Activated CD8-positive, alpha-beta memory T cell treated with anti-CD3 and anti-CD28 coated beads for 4 hours (primary cell): ENCODE measurements around the gene NALF2.

Experiments used
- DNase-seq, 2 donors: peaks; one replicate each; pipeline ENCODE4 v3.0.0-alpha.2; 2020; ENCODE audit warnings: low read depth in 2 of 2

Gene NALF2

DNA sequence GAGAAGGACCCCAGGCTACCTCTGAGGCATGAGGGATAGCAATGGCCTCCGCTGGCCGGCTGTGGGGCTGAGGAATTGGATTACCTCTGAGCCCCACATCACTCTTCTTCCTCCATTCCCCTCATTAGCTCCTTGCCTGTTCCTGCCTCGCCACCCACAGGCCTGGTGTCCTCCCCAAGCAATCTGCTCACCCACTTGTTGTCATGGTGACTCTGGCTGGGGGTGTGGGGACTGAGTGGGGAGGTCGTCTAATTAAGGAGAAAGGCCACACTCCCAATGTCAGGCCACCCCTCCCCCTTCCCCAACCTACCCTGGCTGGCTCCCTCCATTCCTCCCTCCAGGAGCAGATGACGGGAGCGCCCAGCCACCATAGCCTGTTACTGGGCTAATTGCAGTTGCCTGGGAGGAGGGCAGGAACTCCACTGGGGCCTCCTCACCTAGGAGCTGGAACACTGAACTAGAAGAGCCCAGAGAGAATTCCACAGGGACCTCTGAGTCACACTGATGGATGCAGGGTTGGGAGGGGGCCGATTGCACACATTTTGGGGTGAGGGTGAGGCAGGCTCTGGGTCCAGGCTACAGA, 20.7 kb downstream of the NALF2 start:
- DNase-seq = no peak

DNA sequence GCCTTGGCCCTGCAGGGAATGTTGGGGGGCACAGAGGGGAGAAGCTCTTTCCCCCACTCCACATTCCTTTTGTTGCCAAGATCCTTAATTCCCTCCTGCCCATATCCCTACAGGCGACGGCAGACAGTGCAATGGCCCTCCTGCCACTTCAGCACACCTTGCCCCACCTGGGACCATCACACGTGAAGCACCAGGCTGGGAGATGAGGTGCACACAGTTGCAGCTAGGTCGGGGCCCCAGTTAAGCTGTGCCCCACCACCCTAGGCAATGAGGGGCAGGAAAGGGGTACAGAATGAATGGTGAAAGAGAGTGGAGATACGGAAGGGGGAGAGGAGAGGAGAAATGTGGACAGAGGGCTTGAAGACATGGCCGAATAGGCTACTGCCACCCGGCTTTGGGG, 26.2 kb downstream of the NALF2 start:
- DNase-seq = no peak

DNA sequence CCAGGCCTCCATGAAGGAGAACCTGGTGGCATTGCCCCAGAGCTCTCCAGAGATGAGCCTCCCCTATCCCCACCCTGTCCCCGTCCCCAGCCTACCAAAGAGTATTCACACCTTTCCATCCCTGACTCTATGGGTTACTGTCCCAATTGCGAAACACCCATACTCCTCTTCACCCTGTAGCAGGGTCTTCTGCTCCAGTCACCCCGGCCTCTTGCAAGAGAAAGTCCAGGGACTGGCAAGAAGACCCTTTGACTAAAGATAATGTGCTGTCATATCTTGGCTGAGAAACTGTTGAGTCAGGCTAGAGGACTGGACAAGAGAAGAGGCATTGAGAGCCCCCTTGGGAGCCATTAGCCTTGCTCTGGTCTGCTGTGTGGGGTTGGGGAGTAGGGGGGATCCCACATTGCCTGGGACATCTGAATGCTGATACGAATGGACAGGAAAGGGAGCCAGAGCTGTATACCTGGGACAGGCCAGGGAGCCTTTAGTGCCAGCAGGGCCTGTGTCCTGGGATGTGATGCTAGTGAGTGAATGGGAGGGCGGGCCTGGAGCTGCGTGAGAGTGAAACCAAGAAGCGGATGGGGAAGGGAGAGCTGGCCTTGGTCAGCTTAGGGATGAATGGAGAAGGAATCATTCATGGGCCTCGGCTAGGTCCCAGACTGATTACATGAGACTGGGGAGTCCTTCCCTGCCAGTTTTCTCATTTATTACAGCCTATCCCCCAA, 27.1 kb downstream of the NALF2 start:
- no peak for DNase-seq

DNA sequence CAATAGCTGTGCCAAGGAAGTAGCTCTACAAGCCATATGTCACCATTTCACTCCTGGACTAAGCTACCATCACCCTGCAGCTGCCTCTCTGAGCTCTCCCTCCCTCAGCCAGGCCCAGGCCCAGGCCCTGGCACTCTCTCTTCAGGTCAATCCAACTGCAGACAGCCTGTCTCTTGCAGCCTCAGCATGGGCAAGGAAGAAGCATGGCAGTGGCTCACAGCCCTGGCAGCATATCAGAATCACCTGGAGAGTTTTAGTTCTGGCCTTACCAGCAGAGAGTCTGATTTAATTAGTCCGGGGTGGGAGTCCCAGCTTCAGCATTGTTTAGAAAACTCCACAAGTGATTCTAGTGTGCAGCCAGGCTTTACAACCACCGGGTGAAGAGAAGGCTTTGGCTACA, 31.5 kb downstream of the NALF2 start:
- no peak for DNase-seq

DNA sequence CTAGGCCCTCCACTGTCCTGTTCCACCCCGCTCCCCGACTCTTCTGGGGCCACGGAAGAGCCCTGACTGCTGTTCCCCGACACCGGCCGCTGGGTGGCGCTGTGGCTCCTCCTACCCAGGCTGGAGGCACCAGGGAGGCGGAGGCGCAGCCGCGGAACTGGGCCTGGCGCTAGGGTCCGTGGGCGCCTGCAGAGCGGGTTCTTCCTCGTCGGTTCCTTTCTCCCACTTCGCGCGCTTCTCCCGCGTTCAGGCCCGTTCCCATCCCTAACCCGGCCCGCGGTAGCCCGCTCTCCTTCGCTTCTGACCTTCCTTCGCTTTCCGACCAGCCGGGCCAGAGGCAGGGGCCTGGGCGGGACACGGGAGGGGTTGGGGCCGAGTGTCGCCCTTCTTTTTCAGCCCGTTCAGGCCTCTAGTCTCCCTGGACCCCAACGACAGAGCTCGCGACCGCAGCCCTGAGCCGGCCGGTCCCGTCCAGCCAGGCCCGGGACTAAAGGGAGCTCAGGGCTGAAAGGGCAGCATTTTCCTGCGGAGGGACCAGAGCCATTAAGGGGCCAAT, 34.3 kb downstream of the NALF2 start:
- DNase-seq = peak; percentile 20 to 34

DNA sequence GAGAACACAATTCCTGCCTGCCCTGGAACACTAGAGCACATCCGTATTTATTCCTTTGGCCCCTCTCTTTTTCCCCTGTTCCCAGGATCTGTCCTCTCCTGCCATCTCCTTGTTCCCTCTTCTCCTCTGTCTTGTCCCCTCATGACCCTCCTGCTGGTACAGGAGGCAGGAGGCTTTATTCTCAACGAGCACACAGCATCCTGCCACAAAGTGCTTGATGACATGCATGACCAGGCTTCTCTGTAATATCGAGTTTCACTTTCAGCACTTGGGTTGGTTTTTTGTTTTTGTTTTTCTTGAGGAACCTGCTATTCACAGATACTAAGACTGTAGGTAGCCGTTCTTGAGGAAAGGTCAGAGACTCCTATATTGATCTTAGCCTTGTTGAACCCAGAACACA, 35.3 kb downstream of the NALF2 start:
- no peak for DNase-seq

DNA sequence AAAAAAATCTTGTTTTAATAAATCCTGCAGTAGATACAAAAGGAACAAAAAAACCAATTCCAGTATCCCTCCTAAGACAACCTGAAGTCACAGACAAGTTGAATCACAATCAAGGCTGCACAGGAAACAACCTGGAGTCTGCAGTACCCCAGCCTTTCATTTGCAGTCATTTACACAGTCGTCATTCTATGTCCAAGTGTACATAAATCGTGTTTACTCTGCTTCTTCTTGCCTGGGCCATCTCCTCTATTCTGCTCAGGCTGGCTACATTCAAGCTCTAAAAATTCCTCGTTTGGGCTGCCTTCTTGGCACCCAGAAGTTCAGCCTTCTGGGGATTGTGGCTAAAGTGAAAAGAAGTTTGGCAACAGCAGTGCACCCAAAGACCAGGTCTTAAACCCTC, 37.8 kb downstream of the NALF2 start:
- no peak for DNase-seq

DNA sequence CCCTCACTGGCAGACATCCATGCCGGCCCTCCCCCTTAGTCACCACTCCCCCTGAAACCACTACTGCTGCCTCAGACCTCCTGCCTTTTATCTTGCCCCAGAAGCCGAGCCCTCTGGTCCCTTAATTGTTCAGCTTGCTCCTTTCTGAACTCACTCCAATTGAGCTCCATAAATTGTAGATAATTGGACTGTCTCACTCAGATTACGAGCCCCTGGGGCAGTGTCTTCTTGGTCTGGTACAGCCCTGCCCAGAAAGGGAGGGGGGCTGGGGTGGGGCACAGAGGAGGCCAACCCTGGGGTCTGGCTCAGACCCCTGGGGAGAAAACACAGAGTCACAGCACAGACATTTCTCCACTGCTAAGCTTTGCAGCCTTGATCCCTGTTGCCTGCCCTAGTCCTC, 39.4 kb downstream of the NALF2 start:
- no peak for DNase-seq

DNA sequence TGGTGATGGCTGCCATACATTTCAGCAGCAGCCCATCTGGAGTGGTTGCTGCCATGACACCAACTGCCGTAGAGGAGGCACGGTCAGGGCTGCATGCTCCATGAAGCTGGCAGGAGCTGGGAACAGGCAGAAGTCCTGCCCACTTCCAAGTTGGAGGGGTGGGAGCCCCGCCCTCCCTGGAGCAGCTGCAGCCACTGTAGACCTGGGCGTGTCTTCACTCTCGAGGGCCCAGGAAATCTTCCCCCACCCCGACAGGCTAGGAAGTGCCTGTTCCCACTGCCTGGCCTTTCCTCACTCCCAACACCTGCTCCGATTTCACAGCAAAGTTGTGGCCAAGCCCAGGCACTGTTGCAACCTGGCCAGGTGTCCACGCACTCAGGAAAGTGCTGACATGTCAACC, 42.3 kb downstream of the NALF2 start:
- no peak for DNase-seq

DNA sequence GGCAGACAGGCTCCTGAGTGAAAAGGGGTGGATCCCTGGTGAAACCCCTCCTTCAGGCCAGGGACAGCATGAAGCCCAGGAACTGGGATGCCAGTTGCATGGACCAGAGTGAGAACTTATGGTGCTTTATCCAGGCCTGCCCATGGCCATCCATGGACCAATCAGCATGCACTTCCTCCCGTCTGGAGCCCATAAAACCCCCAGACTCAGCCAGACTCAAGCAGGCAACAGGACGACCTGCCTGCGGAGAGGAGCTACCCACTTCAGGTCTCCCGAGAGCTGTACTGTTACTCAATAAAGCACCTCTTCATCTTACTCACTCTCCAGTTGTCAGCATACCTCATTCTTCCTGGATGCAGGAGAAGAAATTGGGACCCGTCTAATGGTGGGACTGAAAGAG, 42.9 kb downstream of the NALF2 start:
- no peak for DNase-seq

DNA sequence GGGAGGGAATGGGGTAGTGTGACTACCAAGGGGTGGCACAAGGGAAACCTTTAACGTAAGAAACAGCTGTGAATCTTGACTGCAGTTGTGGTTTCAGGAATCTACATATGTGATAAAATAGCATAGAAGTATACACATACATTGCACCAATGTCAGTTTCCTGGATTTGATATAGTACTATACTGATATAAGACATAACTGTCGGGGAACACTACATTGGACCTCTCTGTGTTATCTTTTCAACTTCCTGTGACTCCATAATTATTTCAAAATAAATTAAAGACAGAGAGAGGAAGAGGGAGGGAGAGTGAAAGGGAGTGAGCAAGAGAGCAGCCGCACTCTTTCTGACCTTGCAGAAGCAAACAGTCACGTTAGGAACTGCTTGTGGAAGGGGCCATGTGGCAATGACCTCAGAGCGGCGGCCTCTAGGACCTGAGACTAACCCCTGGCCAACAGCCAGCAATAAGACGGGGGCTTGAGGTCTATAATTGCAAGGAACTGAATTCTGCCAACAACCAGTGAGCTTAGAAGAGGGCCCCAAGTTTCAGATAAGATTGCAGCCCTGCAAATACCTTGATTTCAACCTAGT, 47.4 kb downstream of the NALF2 start:
- DNase-seq = no peak

DNA sequence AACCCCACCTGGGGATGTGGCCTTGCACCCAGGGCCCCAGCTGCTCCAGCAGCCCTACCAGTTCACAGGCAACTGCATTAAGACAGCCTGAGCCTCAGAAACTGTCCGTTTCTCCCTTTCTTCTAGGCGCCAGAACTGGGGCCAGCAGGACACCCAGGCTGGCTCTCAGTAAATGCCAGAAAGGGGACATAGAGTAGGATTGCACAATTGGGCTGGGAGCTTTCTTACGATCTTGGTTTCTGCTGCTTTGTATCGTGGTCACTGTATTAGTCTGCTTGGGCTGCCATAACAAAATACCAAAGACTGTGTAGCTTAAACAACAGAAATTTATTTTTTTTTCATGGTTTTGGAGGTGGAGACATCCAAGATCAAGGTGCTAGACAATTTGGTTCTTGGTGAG, 48.4 kb downstream of the NALF2 start:
- DNase-seq = no peak
